GM19239 (cell line): ENCODE measurements around the gene KRT2.

Experiments
- DNase-seq: peaks from one replicate; pipeline ENCODE4 v3.0.0; 2011; ENCODE audit warnings: low spot score; ENCODE audit not compliant: insufficient read length
- FAIRE-seq: peaks from 2 replicates; lab custom pipeline; 2011; peaks lifted over from hg19 to GRCh38; lab: Jason Lieb, UNC

Gene KRT2

GRCh38 chr12:52604859-52605258 is 47.2 kb downstream of the KRT2 start:
- DNase-seq (no peak), FAIRE-seq (no peak)

- no peak for FAIRE-seq
Observed at GRCh38 chr12:52603314-52603713, 48.7 kb downstream of the KRT2 start.

GRCh38 chr12:52602552-52602951 is 49.5 kb downstream of the KRT2 start:
- DNase-seq: no peak
- no peak for FAIRE-seq

More at GRCh38 chr12:52603314-52603713, 48.7 kb downstream of the KRT2 start:
- no peak for DNase-seq

GRCh38 chr12:52601671-52602070 is 50.3 kb downstream of the KRT2 start:
- FAIRE-seq (no peak), DNase-seq (no peak)

GRCh38 chr12:52600941-52601481 is 51.0 kb downstream of the KRT2 start, which contains the start of gene KRT72:
Gene KRT72, minus strand, starts transcription at chr12:52601463. Its CDS starts 11 bp downstream, at chr12:52601452.
- no peak for DNase-seq
- no peak for FAIRE-seq

DNA sequence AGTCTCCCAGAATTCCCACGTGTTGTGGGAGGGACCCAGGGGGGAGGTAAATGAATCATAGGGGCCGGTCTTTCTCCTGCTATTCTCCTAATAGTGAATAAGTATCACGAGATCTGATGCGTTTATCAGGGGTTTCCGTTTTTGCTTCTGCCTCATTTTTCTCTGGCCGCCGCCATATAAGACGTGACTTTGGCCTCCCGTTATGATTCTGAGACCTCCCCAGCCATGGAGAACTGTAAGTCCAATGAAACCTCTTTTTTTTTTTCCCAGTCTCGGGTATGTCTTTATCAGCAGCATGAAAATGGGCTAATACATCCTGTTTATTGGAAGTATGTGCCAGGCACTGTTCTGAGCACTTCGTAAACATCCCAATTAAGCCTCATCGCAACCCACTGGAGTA is 51.5 kb downstream of the KRT2 start:
- DNase-seq: no peak
- no peak for FAIRE-seq

DNA sequence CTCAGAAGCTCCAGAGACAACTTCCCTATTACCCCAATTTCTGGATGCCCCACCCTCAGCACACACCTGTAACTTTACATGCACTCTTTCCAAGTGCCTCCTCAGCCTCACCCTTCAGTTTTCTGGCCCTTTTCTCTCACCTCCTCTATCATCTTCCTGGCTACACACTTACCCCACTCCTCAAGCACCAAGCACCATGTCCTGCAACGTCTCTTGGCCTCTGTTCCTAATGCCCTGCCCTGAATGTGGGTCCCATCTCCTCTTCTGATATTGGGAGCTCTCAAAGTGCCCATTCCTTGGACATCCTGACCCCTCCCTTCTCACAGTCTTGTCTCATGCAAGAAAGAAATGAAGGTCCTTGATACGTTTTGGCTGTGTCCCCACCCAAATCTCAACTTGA is 51.9 kb downstream of the KRT2 start:
- FAIRE-seq: no peak
- DNase-seq: no peak

DNA sequence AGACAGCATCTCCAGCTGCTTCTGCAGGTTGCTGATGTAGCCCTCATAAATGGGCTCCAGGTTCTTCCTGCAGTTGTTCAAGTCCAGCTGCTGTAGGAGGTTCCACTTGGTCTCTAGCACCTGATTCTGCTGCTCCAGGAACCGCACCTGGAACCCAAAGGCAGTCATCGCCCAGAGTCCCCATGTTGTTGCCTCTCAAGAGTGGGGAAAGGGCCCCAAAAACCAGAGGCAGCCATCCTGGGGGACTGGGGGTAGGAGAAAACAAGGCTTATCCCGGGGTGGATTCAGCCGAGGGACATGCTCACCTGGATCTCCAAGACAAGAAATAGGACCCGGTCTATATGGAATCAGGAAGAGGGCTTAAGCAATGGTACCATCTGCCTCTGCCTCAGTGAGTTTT is 53.0 kb downstream of the KRT2 start:
- FAIRE-seq (no peak), DNase-seq (no peak)
